ENCODE results near the gene HCN2.
"Not testable (repeated sequence)": the region's sequence is repeated elsewhere in the genome, so short reads cannot be mapped to it uniquely, and the experiment has no call there.

HCN2 gene

DNA sequence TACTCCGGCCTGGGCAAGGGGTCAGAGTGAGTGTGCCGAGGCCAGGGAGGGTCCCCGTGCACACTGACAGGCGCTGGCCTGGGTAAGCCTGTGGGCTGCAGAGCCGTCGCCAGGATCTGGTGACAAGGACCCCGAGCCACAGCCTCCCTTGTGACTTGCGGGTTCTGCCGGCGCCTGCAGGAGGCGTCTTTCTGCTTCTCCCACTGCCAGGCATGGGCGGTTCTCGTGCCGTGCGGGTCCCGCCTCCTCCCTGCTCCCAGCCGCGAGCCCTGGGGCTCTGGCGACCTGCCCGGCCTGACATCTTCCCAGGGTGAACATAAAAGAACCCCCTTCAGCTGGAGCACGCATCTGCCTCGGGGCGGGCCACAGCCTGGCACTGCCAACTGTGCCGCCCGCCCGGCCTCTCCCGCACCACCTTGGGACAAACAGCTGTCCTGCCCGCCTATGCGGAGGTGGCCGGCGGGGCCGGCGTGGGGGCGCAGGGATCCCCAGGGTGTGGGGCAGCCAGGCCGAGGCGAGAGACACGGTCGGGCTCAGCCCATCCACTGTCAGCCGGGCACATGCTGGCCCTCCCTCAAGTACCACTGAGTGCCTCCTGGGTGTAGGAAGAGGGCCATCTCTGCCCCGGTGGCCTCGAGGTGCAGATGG is 1.5 kb upstream of the HCN2 start:
- peak; percentile 97 for DNase-seq

DNA sequence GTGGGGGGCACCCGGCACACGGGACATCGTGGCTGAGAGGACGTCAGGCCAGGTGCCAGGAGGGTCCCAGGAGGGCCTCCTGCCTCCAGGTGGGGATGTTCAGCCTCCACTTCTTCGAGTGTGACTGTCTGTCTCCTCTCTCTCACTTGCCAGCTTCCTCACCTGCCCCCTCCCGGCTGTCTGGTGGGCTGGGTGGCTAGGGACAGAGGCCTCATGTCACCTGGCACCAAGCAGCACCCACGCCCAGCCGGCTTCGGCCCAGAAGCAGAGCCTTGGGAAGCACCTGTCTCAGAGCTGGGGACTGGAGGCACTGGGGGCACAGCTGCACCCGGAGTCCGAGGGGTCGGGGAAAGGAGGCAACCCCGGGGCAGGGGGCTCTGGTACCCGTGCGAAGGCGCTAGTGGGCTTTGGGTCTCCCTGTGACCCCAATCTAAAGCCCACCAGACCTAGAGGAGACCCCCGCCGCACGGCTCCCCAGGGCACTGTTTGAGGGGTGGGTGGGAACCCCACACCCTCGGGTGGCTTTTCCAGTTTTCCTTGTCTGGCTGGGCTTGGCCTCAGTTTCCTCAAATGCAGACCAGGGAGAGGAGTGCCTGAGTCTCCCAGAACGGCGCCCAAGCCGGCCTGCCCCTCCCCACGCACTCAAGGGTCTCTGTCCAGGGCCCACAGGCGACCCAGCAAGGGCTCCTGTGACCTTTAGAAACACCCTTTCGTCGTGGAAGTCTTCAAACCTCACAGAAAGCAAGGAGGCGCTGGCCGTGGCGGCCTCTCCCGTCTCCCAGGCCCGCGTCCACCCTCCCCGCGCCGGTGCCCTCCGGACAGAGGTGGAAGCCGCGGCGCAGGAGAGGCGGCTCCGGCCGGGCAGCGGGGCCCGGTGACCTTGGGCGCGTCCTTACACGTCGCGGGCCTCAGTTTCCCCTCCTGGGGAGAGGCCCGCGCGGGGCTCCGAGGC is 664 bp upstream of the HCN2 start:
- DNase-seq, result peak; percentile 83

DNA sequence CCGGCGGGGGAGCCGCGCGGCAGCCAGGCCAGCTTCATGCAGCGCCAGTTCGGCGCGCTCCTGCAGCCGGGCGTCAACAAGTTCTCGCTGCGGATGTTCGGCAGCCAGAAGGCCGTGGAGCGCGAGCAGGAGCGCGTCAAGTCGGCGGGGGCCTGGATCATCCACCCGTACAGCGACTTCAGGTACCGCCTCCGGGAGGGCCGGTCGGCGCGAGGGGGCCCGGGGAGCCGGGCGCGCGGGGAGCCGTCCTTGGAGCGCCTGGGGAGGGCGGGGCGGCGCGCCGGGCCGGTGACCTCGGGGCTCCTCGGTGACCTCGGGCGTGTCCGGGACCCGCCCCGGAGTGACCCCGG is 690 bp downstream of the HCN2 start:
- peak; percentile 71 for DNase-seq

DNA sequence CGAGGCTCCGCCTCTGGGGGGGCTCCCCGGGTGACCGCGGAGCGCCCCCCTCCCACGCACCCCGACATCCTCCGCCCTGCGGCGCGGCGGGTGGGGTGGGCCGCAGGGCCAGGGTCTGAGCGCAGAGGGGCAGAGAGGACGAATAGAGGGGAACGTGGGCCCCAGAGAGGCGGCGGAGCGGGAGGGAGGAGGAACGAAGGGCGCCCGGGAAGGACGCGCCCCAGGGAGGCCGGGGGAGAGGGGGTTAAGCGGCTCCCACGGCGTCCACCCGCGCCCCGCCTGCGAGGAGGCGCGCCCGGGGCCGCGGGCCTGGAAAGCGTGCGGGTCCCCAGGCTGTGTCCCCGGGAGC is 1.0 kb downstream of the HCN2 start:
- DNase-seq, result peak; percentile 40

- DNase-seq, result no peak
Measured at GRCh38 chr19:591099-591958, 1.6 kb downstream of the HCN2 start.

DNA sequence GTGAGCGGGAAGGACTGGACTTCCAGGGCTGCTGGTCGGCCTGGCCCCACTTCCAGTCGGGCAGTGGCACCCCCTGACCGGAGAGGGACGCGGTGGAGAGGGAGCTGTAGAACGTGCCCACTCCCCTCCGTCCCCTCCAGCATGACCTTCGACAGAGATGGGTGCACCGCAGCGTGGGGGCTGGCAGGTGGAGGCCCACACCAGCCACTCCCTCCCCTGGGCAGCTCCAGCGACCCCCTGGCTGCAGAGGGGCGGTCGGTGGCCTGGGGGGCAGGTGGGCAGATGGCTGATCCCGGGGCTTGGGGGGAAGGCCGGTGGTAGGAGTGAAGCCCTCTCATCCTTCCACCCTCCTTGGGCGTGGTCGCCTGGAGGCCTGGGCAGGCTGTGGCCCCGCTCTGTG is 2.4 kb downstream of the HCN2 start:
- no peak for DNase-seq

DNA sequence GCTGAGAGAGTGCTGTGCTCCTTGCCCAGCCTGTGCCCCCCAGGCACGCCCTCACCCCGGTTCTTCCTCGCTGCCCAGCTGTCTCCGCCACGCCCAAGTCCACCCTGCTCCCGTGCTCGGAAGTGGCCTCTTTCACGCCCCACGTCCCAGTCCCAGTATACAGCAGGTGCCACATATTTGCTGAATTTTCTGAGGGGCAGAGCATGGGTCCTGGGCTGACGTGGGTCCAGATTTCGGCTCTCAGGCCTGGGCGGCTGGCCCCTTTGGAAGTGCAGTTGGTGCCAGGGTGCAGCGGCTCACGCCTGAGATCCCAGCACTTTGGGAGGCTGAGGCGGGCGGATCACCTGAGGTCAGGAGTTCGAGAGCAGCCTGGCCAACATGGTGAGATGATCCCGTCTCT is 3.4 kb downstream of the HCN2 start:
- no peak for DNase-seq

GRCh38 chr19:593505-593904 is 3.8 kb downstream of the HCN2 start:
- DNase-seq, result no peak

DNA sequence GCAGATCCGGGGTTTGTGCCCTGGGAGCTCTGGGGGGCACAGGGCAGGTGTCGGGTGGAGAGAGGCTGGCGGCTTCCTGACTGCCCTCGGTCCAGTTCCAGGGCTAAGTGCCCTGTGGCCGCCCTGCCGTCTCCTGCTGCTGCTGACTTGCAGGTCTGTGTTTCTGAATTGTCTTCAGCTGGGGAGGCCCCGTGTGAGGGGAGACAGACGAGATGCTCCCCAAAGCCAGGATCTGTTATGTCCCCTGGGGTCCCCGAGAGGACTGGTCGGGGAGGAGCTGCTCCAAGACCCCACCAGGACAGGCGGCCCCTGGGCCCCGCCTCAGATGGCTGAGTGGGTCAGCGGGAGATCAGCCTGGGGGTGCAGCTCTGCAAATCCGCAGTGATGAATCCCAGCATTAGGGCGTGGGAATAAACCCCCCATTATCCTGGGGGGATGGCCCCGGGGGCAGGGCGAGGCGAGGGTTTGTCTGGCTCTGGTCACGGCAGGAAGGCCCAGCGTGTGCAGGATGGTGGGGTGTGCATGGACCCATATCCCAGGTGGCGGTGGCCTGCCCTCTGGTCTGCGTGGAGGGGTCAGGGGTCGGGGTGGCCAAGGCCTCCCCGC is 4.7 kb downstream of the HCN2 start:
- no peak for DNase-seq

GRCh38 chr19:595326-596262 is 5.9 kb downstream of the HCN2 start:
- DNase-seq, result no peak

- no peak for DNase-seq
Measured at GRCh38 chr19:596263-596655, 6.6 kb downstream of the HCN2 start.

GRCh38 chr19:597406-598315 is 8.0 kb downstream of the HCN2 start:
- no peak for DNase-seq

GRCh38 chr19:601310-601709 is 11.6 kb downstream of the HCN2 start:
- DNase-seq, result no peak

DNA sequence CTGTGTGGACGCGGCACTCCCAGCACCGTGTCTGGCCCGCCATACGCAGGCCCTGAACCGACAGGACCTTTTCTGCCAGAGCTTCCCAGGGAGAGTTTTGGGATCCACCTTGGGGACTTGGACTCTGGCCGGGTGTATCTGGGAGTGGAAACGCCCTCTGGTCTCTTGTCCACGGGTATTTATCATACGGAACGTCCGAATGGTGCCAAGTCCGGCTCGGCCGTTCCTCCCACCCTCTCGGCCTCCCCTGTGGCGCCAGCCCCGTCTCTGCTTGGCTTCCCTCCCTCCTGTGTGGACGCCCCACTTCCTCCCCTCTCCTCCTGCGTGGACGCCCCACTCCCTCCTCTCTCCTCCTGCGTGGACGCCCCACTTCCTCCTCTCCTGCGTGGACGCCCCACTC is 12.1 kb downstream of the HCN2 start:
- no peak for DNase-seq

GRCh38 chr19:602391-603301 is 13.0 kb downstream of the HCN2 start:
- DNase-seq, result no peak

GRCh38 chr19:603302-603639 is 13.6 kb downstream of the HCN2 start:
- not testable (repeated sequence) for DNase-seq

DNA sequence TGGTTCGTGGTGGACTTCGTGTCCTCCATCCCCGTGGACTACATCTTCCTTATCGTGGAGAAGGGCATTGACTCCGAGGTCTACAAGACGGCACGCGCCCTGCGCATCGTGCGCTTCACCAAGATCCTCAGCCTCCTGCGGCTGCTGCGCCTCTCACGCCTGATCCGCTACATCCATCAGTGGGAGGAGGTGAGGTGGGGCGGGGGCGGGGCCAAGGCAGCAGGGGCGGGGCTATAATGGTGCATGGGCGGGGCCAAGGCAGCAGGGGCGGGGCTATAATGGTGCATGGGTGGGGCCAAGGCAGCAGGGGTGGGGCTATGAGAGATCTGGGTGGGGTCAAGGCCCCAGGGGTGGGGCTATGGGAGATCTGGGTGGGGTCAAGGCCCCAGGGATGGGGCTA is 14.1 kb downstream of the HCN2 start:
- DNase-seq, result not testable (repeated sequence)

- DNase-seq, result peak; percentile 35
Measured at GRCh38 chr19:604355-604754, 14.7 kb downstream of the HCN2 start.

DNA sequence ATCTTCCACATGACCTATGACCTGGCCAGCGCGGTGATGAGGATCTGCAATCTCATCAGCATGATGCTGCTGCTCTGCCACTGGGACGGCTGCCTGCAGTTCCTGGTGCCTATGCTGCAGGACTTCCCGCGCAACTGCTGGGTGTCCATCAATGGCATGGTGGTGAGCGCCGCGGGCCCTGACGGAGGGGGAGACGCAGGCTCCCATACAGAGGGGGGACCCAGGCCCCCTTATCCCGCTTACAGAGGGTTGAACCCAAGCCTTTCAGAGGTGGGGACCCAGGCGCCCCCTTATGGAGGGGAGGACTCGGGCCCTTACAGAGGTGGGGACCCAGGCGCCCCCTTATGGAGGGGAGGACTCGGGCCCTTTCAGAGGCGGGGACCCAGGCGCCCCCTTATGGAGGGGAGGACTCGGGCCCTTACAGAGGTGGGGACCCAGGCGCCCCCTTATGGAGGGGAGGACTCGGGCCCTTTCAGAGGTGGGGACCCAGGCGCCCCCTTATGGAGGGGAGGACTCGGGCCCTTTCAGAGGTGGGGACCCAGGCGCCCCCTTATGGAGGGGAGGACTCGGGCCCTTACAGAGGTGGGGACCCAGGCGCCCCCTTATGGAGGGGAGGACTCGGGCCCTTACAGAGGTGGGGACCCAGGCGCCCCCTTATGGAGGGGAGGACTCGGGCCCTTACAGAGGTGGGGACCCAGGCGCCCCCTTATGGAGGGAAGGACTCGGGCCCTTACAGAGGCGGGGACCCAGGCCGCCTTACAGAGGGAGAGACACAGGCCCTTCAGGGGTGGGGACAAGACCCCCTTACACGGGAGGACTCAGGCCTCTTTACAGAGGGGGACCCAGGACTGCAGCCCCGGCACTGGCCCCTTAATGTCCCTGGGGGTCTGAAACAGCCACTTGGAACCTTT is 15.6 kb downstream of the HCN2 start:
- peak; percentile 82 for DNase-seq

Data from NCI-H69 (cell line).